Endometrial microvascular endothelial cells (primary cell): ENCODE data around the gene APOL3. TPM values are rescaled to one million over a fixed set of nuclear protein-coding genes. Genes with fewer than 3 reads are reported as not detected.
"Not testable (repeated sequence)": the region's sequence is repeated elsewhere in the genome, so short reads cannot be mapped to it uniquely, and the experiment has no call there.

Source experiments
- in situ Hi-C: cut with HindIII; loops from 2 replicates; pipeline ENCODE4 v1.10.0; 2017; ENCODE audit warnings: low sequenced_read_pairs, low pct_unique_long_range_greater_than_20kb; ENCODE audit errors: inconsistent ontology term
- total RNA-seq: library from RNA; depleted of rRNA; stranded (reverse); fragments of >200 nt; gene quantifications from one replicate; pipeline ENCODE4 v1.2.3, GENCODE V29; 2015; ENCODE audit errors: inconsistent ontology term

Gene APOL3, protein sequence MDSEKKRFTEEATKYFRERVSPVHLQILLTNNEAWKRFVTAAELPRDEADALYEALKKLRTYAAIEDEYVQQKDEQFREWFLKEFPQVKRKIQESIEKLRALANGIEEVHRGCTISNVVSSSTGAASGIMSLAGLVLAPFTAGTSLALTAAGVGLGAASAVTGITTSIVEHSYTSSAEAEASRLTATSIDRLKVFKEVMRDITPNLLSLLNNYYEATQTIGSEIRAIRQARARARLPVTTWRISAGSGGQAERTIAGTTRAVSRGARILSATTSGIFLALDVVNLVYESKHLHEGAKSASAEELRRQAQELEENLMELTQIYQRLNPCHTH
- total RNA-seq: 68.8 TPM

DNA sequence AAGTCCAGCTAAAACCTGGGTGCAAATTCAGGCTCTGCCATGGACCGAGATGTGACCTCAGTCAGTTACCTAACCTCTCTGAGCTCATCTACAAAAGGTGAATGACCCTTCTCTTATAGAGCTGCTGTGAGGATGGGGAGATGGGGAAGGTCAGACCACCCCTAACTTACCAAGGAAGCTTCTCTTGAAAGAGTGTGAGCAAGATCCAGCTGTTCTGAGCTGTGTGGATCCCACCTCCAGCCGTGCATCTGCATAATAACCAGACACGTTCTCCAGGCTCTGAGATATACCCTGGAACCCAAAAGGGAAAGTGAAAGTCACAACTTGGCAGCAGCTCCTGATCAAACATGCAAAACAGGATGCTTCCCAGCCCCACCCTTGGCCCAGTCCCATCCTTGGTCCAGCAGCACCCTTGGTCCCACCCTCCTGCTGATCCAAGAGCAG lies at the start of gene APOL3:
Gene APOL3 (minus strand): TSS at position 257 of the 444 bp plus-strand sequence. CDS start 11,700 bp downstream, outside the sequence.
- in situ Hi-C loops: no loop called here

DNA sequence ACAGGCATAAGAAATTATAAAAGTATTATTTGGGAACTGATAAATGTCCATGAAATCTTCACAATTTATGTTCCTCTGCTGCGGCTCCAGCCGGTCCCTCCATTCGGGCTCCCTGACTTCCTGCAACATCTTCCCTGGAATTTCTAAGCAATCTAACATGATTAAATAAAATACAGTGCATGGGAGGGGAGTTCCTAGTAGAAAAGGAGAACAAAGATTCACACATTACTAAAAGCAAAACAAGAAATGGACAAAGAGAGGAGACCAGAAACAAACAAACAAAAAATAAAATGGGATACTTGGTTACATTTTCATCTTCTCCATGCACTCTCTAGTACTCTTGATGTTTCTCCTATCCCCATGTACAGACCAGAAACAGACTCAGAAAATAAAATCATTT lies 49.7 kb upstream of the APOL3 start:
- in situ Hi-C loops: no loop called here

DNA sequence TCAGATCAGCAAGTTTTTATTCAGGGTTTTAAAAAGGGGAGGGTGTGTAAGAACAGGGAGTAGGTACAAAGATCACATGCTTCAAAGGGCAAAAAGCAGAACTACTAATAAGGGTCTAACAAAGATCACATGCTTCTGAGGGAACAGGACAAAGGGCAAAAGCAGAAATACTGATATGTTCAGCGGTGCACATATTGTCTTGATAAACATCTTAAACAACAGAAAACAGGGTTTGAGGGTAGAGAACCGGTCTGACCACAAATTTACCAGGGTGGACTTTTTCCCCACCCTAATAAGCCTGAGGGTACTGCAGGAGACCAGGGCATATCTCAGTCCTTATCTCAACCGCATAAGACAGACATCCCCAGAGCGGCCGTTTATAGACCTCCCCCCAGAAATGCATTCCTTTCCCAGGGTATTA lies 48.9 kb upstream of the APOL3 start:
- in situ Hi-C loops: not testable (repeated sequence)

DNA sequence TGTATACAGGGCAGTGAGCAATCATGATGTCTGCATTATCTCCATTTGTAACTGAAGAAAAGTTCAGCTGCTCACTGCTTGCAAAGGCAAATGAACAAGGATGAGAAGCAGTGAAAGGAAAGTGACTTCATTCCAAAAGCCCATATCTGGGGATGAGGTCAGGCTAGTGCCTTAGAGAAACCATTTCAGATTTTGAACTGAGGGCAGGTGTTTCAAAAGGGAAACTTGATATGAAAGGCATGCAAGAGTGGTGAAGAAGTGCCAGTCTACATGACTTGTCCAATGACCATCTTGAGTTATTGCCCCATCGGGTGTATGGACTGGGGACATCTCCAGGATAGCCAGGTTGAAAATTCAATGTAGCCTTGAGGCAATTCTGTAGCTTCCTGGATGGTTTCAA lies 48.4 kb upstream of the APOL3 start:
- in situ Hi-C loops: no loop called here

DNA sequence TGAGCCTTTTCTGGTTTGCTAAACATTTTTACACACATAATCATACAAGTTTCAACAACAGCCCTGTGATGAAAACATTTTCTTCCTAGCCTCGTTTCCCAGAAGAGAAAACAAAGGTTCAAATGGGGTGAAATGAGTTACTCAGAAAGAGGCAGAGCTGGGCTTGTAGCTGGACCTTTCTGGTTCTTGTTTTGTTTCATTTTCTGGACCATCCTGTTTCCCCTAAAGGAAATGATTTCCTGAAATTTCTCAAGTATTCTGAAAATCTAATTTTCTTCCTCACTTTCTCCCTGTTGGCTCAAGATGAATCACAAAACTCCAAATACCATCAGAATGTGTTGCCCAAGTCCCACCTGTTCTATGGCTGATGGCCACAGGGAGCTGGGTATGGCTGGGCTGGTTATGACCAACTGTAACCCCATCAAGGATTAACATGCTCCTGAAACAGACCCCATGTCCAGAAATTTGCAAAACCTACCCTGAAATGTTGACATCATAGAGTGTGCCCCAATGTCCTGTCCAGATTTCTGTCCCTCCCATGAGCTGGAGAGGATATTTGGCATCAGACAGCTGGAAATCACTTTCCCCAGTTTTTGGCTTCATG lies 47.7 kb upstream of the APOL3 start:
- in situ Hi-C loops: no loop called here

DNA sequence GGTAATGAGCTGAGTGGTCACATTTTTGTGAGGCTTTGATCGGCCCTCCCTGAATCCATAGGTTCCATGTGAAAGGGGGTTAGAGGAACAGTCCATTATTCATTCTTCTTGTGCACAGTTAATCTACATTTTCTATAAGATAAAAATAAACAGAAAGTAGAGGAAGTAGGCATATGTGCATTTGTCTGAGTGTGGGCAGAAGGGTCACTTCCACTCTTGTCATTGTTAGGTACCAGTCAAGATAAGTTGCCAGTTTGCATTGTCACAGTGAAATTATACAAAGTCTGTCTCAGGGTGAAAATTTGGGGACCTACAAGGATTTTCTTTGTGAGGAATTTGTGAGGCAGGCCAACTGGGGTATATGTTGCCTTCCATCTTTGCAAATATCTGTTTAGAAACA lies 45.7 kb upstream of the APOL3 start:
- in situ Hi-C loops: no loop called here

DNA sequence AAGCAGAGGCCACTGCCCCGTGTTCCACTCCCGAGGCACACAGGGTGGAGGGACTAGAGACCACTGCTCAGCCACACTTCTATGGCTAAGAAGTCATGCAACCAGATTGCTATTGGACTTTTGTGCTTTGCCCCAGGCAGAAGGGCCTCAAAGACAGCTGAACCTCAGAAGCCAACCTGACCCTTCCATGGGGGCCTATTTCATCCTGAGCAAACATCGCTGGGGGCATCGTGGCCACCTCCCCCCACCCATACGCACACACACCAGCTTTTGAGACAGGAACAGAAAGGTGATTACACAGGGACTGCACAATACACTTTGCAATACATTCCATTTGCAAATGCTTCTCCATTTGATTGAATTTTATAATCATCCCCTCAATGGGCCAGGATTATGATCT lies 45.0 kb upstream of the APOL3 start:
- in situ Hi-C loops: not testable (repeated sequence)

DNA sequence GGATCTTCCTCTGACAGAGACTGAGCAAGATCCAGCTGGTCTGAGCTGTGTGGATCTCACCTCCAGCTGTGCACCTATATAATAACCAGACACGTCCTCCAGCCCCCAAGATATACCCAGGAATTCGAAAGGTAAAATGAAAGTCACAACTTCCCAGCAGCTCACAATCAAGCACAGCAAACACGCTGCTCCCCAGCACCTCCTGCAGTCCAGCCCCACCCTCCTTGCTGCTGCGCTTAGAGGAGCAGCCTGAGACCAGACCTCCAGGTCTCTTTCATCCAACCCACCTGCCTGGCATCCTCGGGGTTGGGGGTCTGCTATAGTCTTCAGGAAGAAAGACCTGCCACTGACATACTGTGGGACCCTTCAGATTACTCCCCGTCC lies 44.1 kb upstream of the APOL3 start:
- in situ Hi-C loops: no loop called here

DNA sequence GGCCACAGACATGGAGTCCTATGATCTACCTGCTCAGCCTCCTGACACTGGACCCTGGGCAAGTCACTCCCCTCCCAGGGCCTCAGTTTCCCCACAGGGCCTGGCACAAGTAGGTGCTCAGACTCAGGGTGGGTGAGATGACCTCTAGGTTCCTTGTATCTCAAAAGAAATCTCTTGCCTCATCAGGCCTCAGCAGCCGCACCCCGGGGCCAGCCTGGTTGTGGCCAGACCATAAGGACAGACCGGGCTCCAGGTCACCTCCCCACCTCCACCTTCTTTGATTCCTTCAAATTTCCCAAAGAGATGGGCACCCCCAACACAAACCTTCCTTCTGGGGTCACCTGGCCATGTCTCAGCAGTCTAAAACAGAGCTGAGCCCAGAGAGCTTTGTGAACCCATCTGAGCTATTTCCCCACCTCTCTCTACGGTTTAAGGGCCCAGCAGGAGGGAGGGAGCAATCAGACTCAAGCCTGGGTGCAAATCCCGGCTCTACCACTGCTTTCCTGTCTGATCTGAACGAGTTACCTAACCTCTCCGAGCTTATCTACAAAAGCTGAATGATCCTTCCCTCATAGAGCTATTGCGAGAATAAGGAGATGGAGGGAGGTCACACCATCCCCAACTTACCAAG lies 43.6 kb upstream of the APOL3 start:
- in situ Hi-C loops: no loop called here

DNA sequence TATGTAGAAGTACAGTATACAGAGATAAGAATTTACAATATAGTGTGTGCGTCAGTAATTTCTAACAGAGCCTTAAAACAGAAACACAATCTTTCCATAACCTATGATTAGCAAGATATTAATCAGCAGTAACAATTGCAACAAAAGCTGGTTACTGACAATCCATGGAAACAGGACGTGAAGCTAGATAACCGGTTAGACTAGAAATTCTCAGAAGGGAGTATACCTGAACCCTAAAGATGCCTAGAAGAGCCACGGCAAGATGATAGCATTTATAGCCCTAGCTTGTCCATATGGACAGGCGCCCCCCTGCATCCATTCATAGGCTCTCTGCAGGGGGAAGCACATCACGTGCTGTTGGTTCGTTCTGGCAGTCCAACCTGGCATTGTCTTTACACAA lies 42.9 kb upstream of the APOL3 start:
- in situ Hi-C loops: not testable (repeated sequence)

DNA sequence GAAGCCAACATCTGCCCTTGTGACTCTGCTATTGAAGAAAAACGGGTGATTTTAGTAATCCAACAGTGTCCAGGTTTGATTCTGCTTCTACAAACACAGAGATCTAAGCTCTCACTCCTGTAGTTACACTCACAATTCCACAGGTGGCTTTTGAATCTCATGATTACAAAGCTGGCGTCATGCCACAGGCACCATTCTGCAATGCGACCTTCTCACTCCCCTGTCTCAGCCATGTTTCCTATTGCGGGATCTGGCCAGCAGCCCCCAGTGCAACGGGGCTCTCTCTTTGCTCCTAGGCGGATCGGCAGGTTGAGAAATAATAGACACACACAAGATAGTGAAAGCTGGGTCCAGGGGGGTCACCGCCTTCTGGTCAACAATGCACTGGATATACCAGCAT lies 42.4 kb upstream of the APOL3 start:
- in situ Hi-C loops: not testable (repeated sequence)

DNA sequence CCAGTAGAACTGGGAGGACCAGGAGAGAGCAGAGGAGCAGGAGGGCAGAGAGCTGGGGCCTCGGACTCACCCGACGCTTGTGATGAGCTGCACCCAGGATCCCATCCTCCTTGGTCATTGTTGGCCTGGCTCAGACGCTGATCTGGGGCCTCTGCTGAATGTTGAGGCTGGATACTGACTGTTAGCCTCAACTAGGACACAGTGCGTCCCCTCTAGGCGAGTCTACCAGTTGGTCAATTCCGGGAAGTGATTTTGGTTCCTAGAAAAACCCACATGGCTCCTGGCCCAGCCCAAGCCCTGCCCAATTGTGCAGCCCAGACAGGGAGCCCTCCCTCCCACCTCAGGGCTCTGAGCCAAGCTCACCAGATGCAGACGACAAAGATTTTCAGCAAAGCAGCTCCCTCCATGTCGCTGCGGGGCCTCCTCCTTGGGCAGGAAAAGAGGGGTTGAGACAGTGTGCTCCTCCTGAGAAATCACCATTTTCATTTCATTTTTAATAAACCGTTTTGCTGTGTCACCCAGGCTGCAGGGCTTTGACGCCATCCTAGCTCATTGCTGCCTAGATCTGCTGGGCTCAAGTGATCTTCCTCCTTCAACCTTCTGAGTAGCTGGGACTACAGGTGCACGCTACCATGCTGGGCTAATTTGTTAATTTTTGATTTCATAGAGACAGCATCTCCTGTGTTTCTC lies 41.2 kb upstream of the APOL3 start, which contains the start of gene APOL4:
Gene APOL4 (minus strand): TSS at position 180 of the 690 bp plus-strand sequence. CDS start 75 bp downstream, at position 105.
- in situ Hi-C loops: no loop called here

DNA sequence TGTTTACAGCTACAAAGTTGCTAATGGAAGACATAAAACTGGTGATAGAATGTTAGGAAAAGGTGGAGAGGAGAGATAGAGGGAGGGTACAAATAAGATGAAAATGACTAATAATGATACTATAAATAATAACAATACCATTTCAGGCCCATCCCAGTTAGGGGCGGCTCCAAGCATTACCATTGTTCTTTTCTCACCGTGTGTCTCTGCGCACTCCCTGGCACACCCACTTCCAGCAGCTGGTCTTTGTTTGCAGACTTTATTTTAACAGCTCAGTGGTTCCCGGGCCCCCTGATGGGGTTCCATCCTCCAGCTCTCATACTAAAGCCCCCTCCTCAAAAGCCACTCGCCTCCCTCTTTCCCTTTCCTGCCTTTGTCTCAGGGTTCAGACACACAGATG lies 40.5 kb upstream of the APOL3 start:
- in situ Hi-C loops: not testable (repeated sequence)

DNA sequence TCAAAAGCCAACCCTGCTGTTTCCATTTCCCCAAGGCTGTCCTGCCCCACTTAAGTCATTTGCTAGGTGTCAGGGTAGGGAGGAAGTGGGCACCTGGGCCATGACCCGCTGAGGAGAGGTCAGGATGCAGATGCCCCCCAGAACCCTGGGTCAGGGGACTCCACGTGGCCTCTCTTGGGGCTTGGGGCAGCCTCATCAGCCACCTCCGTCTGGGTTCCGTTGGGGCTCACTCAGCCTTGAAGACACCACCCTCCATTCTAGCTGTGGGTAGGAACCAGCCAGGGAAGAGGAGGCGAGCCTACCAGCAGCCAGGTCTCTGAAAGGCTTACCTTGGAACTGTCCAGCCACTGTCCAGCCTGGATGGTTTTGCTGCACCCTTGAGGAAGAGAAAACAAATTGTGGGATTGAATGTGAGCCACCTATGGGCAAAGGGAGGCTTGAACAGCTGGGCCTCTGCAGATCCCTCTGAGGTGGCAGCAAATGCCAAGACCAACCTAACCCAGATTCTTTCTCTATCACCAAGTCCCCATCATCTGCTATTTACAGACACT lies 38.5 kb upstream of the APOL3 start:
- in situ Hi-C loops: no loop called here

DNA sequence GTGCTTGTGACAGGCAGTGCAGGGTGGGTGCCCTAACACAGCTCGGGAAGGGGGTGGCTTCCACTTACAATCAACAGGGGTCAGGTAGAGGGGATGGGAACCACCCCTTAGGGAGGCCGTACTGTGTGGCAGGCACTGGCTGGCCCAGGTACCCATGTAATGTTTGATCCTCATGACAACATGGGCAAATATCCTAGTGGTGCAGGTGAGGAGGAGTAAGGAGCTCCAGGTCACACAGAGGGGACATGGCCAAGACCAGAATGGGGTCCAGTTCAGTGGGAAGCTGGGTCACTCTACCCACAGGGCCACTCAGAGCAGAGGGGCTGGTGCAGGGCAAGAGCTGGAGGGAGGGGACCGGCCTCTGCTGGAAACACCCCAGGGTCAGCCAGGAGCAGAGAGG lies 38.0 kb upstream of the APOL3 start:
- in situ Hi-C loops: no loop called here

DNA sequence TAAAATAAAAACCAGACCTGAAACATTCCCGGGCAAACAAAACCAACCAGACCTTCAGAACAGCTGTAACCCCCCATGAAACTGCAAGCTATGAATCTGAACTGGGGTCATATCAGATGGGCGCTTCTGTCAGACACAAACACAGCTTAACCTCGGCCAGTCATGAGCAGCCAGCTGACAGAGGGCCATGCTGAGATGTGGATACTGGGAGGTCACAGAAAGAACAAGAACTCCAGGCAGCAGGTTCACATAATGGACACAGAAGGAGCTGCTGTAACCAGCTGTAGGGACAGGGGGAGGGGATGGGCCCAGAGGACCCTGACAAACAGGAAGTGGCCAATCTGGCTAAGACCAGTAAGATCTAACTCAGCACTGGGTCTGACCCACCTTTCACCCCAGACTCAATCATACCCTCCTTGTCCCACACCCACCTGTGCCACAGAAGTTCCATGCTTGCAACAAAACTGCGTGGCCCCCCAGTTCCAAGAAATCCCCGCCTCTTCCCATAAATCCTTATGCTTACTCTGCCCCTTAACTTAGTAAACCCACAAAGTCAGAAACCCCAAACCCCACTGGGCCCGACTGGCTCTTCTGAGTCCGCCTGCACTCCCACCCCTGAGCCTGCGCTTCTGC lies 37.1 kb upstream of the APOL3 start:
- in situ Hi-C loops: no loop called here

DNA sequence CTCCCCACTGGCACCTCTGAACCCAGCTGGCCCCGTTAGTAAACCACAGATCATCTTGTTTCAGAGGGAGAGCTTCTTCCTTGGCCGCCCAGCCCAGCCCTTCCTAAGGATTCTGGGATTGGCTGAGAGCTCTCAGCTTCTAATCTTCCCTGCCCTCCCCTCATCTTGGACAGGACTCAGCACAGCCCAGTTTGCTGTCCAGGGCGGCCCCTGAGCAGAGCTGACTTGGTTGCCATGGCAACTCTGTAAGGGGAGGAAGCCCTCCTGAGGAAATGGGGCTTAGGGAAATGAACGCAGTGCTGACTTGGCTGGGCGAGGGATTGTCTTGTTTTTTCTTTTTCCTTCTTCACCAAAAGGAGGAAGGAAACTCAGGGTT lies 36.5 kb upstream of the APOL3 start:
- in situ Hi-C loops: no loop called here

DNA sequence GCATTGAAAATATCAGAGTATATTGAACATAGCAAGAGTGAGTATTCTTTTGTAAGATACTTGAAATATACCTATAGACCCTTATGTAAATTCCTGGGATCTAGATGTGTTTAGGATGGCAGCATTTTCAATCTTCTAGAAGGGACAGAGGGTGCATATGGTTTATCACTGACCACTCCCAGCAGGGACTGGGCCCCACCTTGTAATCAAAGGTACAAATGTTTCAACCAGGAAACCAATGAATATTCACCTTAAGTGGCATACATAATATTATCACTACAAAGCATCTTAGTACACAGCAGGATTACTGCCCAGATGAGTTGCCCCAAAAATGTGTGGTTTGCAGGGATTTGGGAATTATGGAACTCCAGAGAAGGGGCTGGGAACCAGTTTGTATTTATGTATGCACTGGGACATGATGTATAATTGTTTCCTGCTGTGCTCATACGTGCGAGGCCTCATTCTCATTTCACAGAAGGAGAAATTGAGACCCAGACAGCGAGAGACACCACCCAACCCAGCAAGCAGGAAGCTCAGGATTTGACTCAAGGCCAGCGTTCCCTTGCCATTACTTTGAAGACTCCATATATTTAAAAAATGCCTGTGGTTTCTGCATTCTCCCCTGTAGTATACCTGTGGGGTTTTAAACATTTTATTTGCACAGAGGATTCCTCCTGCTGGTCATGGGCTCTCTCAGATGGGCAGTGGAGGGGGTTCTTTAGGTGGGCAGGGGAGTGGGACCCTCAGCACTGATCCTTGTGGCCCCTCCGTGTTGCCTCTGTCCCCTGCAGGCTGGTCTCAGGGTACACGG lies 35.9 kb upstream of the APOL3 start:
- in situ Hi-C loops: no loop called here
